Spinal cord (tissue), 10 donors: Measurements from ENCODE around the gene ZNF862. TPM values are rescaled to one million over a fixed set of nuclear protein-coding genes. Genes with fewer than 3 reads are reported as not detected.

Experiments
- DNase-seq, 6 donors: peaks; one replicate each; pipeline versions ENCODE4 v3.0.0 to v3.0.0-alpha.2; 2013 to 2015; ENCODE audit warnings: low spot score in 6 of 6, low read depth in 4 of 6
- H3K27ac ChIP-seq: one replicate; pipeline ENCODE4 v1.5.1; 2013; ENCODE audit warnings: low read depth, low read length, control low read depth
- H3K27me3 ChIP-seq: one replicate; pipeline ENCODE4 v1.6.1; 2013; ENCODE audit warnings: low read length; ENCODE audit not compliant: control insufficient read depth, insufficient read depth
- H3K36me3 ChIP-seq: one replicate; pipeline ENCODE4 v1.6.1; 2013; ENCODE audit warnings: low read length; ENCODE audit not compliant: control insufficient read depth, insufficient read depth
- H3K4me1 ChIP-seq: one replicate; pipeline ENCODE4 v1.6.1; 2013; ENCODE audit warnings: low read length; ENCODE audit not compliant: control insufficient read depth, insufficient read depth
- H3K4me3 ChIP-seq: one replicate; pipeline ENCODE4 v1.5.1; 2013; ENCODE audit warnings: low read depth, low read length, control low read depth
- H3K9me3 ChIP-seq: one replicate; pipeline ENCODE4 v1.6.1; 2013; ENCODE audit warnings: low read length; ENCODE audit not compliant: control insufficient read depth, insufficient read depth
- WGBS: methylation state at CpG from one replicate; pipeline ENCODE4 v1.1.5; 2013; ENCODE audit warnings: missing lambda C conversion rate; ENCODE audit not compliant: insufficient coverage; 5-methylcytosine and 5-hydroxymethylcytosine counted together
- polyA plus RNA-seq, 2 donors: library from polyadenylated mRNA; unstranded; fragments of 120-200 nt; gene quantifications; one replicate each; pipeline ENCODE4 v1.2.1, GENCODE V29; 2013; ENCODE audit not compliant: insufficient read length in 2 of 2
- total RNA-seq, 2 donors: library from RNA; depleted of rRNA in 1 of 2; stranded (reverse); fragments of 120-200 nt in 1 of 2; fragments of >200 nt in 1 of 2; gene quantifications; one replicate each; pipeline versions ENCODE4 v1.2.3 to v1.2.4, GENCODE V29; 2013 to 2014
- donor health status: healthy.

ZNF862 gene
- total and polyA plus RNA-seq, 4 donors = 10.3 to 27.9 (median 22.2) TPM

DNA sequence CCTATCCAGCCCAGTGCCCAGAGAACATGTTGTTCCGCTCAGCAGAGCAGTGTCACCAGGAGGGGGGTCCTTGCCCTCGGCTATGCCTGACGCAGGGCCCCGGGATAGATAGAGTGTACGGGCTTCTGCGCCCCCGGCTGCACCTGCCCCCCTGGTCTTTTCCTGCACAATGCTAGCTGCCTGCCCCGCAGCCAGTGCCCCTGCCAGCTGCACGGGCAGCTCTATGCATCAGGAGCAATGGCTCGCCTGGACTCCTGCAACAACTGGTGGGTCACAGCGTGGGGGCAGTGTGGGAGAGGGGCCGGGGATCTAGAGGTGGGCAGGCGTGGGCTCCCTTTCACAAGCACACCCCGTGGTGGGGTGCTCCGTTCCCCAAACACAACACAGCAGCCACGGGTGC, 31.4 kb upstream of the ZNF862 start:
- DNase-seq = no peak
- peaks cover 6% of the 10 kb centered on the region for H3K4me1 ChIP-seq
- no peak overlapping the region for H3K4me3 ChIP-seq
- WGBS = 64% methylated on average over 16 of the region's 16 CpGs
- no peaks in the 10 kb centered on the region for H3K27me3 ChIP-seq
- H3K27ac ChIP-seq = no peak overlapping the region
- H3K36me3 ChIP-seq = peaks cover 29% of the 10 kb centered on the region
- H3K9me3 ChIP-seq = no peaks in the 10 kb centered on the region

DNA sequence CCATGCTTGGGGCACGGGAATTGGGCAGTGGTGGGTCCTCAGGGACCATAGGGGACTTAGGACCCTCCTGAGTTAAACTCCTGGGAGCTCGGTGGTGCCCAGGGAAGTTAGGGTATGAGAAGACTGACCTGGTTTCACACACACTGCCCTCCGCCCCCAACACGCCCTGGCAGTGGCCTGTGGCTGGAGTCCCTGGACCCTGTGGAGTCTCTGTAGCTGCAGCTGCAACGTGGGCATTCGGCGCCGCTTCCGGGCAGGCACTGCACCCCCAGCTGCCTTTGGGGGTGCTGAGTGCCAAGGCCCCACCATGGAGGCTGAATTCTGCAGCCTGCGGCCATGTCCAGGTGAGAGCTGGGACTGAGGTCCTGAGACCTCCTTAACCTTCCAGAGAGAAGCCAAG, 29.9 kb upstream of the ZNF862 start:
- Histone ChIP-seq H3K4me3 (no peak overlapping the region), H3K27me3 (no peaks in the 10 kb centered on the region), H3K4me1 (peaks cover 6% of the 10 kb centered on the region), H3K36me3 (peaks cover 24% of the 10 kb centered on the region), H3K27ac (no peak overlapping the region), H3K9me3 (no peaks in the 10 kb centered on the region)
- WGBS = 94% methylated on average over 9 of the region's 10 CpGs
- no peak for DNase-seq

DNA sequence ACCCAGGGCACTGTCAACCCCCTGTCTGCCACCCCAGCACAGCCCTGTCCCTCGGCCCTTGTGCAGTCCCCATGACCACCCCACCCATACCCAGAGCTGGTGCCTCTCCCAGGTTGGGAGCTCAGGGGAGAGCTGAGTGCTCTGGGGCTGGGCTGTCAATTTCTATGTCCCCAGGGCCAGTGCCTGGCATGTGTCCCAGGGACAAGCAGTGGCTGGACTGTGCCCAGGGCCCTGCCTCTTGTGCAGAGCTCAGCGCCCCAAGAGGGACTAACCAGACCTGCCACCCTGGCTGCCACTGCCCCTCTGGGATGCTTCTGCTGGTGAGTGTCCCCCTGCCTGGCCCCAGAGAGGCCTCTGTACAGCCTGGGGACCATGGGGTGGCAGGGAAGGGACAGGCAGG, 29.0 kb upstream of the ZNF862 start:
- H3K27ac ChIP-seq = no peak overlapping the region
- H3K4me1 ChIP-seq = peaks cover 6% of the 10 kb centered on the region
- 86% methylated on average over 2 of the region's 2 CpGs for WGBS
- no peak overlapping the region for H3K4me3 ChIP-seq
- H3K27me3 ChIP-seq = no peaks in the 10 kb centered on the region
- peak in 1 of 6 donors; percentile 14 for DNase-seq
- H3K9me3 ChIP-seq = no peaks in the 10 kb centered on the region
- H3K36me3 ChIP-seq = peaks cover 18% of the 10 kb centered on the region

DNA sequence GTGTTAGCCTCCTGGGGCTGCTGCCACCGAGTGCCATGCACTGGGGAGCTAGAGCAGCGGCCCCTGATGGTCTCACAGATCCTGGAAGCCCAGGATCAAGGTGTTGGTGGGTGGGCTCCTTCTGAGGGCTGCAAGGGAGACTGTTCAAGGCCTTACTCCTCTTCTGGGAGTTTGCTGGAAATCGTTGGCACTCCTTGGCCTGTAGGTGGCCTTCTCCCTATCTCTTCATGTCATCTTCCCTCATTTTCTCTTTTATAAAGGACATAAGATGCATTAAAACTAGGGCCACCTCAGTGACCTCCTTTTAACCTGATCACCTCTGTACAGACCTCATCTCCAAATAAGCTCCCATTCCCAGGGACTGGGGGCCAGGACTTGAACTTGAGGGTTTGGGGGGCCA, 27.0 kb upstream of the ZNF862 start:
- WGBS = 33% methylated on average over 2 of the region's 3 CpGs
- peaks cover 10% of the 10 kb centered on the region for H3K36me3 ChIP-seq
- no peak for DNase-seq
- H3K9me3 ChIP-seq = no peaks in the 10 kb centered on the region
- no peaks in the 10 kb centered on the region for H3K27me3 ChIP-seq
- peaks cover 6% of the 10 kb centered on the region for H3K4me1 ChIP-seq
- no peak overlapping the region for H3K27ac ChIP-seq
- no peak overlapping the region for H3K4me3 ChIP-seq

DNA sequence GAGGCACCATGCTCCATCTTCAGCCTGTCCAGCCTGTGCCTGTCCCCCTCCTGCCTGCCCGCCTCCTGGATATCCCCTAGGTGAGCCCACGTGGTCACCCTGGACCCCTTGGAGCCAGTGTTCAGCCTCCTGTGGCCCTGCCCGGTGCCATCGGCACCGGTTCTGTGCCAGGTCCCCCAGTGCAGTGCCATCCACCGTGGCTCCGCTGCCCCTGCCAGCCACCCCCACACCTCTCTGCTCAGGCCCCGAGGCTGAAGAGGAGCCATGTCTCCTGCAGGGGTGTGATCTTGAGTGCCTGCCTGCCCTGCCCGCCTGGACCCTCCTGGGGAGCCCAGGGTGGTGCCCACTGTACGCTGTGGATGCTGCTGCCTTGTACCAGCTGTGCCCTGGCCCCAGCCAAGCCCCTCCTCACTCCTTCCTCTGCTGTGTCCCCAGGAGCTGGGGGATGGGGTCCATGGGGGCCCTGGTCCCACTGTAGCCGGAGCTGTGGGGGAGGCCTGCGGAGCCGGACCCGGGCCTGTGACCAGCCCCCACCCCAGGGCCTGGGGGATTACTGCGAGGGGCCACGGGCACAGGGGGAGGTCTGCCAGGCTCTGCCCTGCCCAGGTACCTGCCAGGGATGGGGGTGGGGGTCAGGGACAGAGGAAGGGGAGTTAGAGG, 26.2 kb upstream of the ZNF862 start:
- Histone ChIP-seq H3K4me3 (no peak overlapping the region), H3K27me3 (no peaks in the 10 kb centered on the region), H3K4me1 (peaks cover 6% of the 10 kb centered on the region), H3K9me3 (no peaks in the 10 kb centered on the region), H3K36me3 (peaks cover 12% of the 10 kb centered on the region), H3K27ac (no peak overlapping the region)
- WGBS = 83% methylated on average over 10 of the region's 16 CpGs
- DNase-seq = no peak

DNA sequence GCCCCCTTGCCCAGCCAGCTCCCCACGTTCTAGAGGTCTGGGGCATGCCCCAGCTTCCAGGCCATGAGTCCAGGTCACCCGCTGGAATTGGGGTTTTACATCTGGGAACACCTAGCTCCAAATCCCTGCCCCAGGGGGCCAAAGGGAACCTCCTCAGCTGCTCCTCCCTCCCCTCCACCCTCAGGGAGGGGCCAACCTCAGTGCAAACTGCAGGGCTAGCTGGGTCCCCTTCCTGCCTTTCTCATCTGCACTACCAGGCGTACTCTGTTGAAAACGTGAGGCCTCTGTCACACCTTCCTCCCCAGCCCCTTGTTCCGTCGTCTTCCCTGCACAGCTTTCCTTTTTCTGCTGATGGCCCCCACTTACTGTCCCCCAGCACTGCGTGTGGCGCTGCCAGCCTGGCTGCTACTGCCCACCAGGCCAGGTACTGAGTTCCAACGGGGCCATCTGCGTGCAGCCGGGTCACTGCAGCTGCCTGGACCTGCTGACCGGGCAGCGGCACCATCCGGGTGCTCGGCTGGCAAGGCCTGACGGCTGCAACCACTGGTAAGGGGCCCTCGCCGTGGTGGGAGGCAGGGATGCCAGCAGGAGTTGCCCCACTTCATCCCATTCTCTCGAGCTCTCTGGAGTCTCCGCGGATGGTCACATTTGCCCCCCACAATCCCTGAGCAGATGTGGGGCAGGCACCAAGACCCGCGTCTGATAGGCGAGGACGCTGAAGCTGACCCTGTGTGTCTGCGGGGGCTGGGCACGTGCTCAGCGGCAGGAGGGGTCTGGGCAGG, 24.7 kb upstream of the ZNF862 start:
- peaks cover 6% of the 10 kb centered on the region for H3K4me1 ChIP-seq
- DNase-seq = no peak
- H3K27ac ChIP-seq = no peak overlapping the region
- H3K4me3 ChIP-seq = no peak overlapping the region
- H3K9me3 ChIP-seq = no peaks in the 10 kb centered on the region
- peaks cover 17% of the 10 kb centered on the region for H3K36me3 ChIP-seq
- 82% methylated on average over 27 of the region's 28 CpGs for WGBS
- no peaks in the 10 kb centered on the region for H3K27me3 ChIP-seq

DNA sequence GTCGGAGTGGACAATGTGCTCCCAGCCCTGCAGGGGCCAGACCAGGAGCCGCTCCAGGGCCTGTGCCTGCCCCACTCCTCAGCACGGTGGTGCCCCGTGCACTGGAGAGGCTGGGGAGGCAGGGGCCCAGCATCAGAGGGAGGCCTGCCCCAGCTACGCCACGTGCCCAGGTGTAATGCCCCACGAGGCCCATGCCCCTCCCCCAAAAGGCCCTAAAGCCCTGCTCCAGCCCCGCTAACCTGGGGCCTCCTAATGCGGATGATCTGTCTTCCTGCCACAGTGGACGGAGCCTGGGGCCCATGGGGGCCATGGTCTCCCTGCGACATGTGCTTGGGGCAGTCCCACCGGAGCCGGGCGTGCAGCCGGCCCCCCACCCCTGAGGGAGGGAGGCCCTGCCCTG, 23.7 kb upstream of the ZNF862 start:
- Histone ChIP-seq H3K36me3 (peaks cover 23% of the 10 kb centered on the region), H3K4me3 (no peak overlapping the region), H3K4me1 (no peaks in the 10 kb centered on the region), H3K9me3 (no peaks in the 10 kb centered on the region), H3K27me3 (no peaks in the 10 kb centered on the region), H3K27ac (no peak overlapping the region)
- 80% methylated on average over 13 of the region's 15 CpGs for WGBS
- no peak for DNase-seq

DNA sequence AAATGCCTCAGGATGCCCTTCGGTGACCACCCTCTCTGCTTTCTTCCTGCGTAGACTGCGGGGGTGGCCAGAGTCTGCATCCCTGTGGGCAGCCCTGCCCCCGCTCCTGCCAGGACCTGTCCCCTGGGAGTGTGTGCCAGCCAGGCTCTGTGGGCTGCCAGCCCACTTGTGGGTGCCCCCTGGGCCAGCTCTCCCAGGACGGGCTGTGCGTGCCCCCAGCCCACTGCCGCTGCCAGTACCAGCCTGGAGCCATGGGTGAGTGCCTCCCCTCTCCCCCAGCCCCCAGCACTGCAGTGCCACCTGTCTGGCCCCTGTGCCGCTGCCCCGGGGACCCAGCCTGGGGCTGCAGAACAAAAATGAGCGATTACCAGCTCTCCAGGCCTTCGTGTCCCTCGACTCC, 23.1 kb upstream of the ZNF862 start:
- Histone ChIP-seq H3K9me3 (no peaks in the 10 kb centered on the region), H3K4me3 (no peak overlapping the region), H3K4me1 (no peaks in the 10 kb centered on the region), H3K36me3 (peaks cover 24% of the 10 kb centered on the region), H3K27me3 (no peaks in the 10 kb centered on the region), H3K27ac (no peak overlapping the region)
- 86% methylated on average over 12 of the region's 12 CpGs for WGBS
- DNase-seq = no peak

DNA sequence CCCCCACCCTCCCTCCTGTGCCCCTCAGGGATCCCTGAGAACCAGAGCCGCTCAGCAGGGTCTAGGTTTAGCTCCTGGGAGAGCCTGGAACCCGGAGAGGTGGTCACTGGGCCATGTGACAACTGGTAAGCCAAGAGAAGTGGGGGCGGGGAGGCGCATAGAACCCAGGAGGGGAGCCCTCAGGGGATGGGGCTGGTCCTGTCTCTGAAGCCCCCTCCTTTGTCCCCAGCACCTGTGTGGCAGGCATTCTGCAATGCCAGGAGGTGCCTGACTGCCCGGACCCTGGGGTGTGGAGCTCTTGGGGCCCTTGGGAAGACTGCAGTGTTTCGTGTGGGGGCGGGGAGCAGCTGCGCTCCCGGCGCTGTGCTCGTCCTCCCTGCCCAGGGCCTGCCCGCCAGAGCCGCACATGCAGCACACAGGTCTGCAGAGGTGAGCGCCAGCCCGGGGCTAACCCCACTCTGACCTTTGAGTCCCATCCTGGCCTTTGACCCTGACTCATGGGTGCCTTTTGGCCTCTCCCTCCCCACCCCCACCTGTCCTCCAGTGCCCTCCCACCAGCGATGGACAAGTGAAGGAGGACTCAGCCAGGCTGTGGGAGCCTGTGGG, 22.4 kb upstream of the ZNF862 start:
- Histone ChIP-seq H3K27ac (no peak overlapping the region), H3K36me3 (peaks cover 24% of the 10 kb centered on the region), H3K4me1 (no peaks in the 10 kb centered on the region), H3K4me3 (no peak overlapping the region), H3K9me3 (no peaks in the 10 kb centered on the region), H3K27me3 (no peaks in the 10 kb centered on the region)
- DNase-seq = no peak
- WGBS = 63% methylated on average over 14 of the region's 16 CpGs
